GM12878 (cell line): ENCODE results near the gene VIP. TPM values are rescaled to one million over a fixed set of nuclear protein-coding genes. Genes with fewer than 3 reads are reported as not detected.
"Not testable (repeated sequence)": the region's sequence is repeated elsewhere in the genome, so short reads cannot be mapped to it uniquely, and the experiment has no call there.

Experiments used
- ATAC-seq: fragments of 200-7000 bp; cut with Tn5 transposase; 3 replicates; pipeline ENCODE4 v1.9.1; 2020; ENCODE audit warnings: mild to moderate bottlenecking, moderate library complexity
- BruUV-seq: library from RNA; stranded (reverse); fragments of 400-500 nt; replicated peaks from 2 replicates; lab custom pipeline; 2021; lab: Mats Ljungman, UMichigan
- CTCF ChIA-PET: fragments of 300-600 bp; sonication (Branson Sonifier 250); formaldehyde crosslinking; extraction: SDS; loops from one replicate; lab custom pipeline; 2021; ENCODE audit warnings: inconsistent platforms; lab: Yijun Ruan, JAX
- POLR2A ChIA-PET: fragments of 350-600 bp; formaldehyde crosslinking; extraction: SDS; loops from one replicate; lab custom pipeline; 2021; ENCODE audit warnings: inconsistent platforms; lab: Charles Lee
- RAD21 ChIA-PET: fragments of 300-600 bp; sonication (Branson Sonifier 250); formaldehyde crosslinking; loops from one replicate; lab custom pipeline; 2023; ENCODE audit warnings: antibody characterized with exemption; ENCODE audit not compliant: unreplicated experiment; lab: Charles Lee
- SMC1A ChIA-PET: fragments of 300-600 bp; sonication (Branson Sonifier 250); formaldehyde crosslinking; loops from one replicate; lab custom pipeline; 2023; ENCODE audit not compliant: unreplicated experiment, uncharacterized antibody; lab: Charles Lee
- DNase-seq: peaks from one replicate; pipeline ENCODE4 v3.0.0-alpha.2; 2011; ENCODE audit warnings: low read depth, low spot score
- FAIRE-seq: peaks from 3 replicates; lab custom pipeline; 2011; peaks lifted over from hg19 to GRCh38; lab: Jason Lieb, UNC
- H2AFZ ChIP-seq: 2 replicates; pipeline ENCODE4 v1.6.0; 2011; ENCODE audit warnings: low read depth, low read length, control low read depth; ENCODE audit not compliant: control insufficient read depth
- H3K27ac ChIP-seq: 2 replicates; pipeline ENCODE4 v1.5.1; 2011; ENCODE audit warnings: control low read depth; ENCODE audit not compliant: control insufficient read depth, insufficient read depth
- H3K27me3 ChIP-seq, 2 experiments: replicated peaks in 1 of 2; 2 replicates each; pipeline versions ENCODE4 v1.6.0 to v1.6.1; 2011; ENCODE audit warnings: low read length in 1 of 2; ENCODE audit not compliant: control insufficient read depth in 2 of 2, insufficient read depth in 2 of 2
- H3K36me3 ChIP-seq, 2 experiments: 2 replicates each; pipeline ENCODE4 v1.5.1; 2011; ENCODE audit warnings: low read length in 1 of 2; ENCODE audit not compliant: control insufficient read depth in 2 of 2, insufficient read depth in 2 of 2
- H3K4me1 ChIP-seq: 2 replicates; pipeline ENCODE4 v1.6.1; 2011; ENCODE audit warnings: mild to moderate bottlenecking, low read length, moderate library complexity, mixed read lengths; ENCODE audit not compliant: control insufficient read depth, insufficient read depth
- H3K4me2 ChIP-seq: 2 replicates; pipeline ENCODE4 v1.6.0; 2011; ENCODE audit warnings: control low read depth; ENCODE audit not compliant: control insufficient read depth, insufficient read depth
- H3K4me3 ChIP-seq: fragments of 200-600 bp; sonication (generic); 2 replicates; pipeline ENCODE4 v1.5.1; 2016
- H3K79me2 ChIP-seq: 2 replicates; pipeline ENCODE4 v1.6.0; 2011; ENCODE audit warnings: low read length; ENCODE audit not compliant: control insufficient read depth, insufficient read depth
- H3K9ac ChIP-seq: 2 replicates; pipeline ENCODE4 v1.8.0; 2011; ENCODE audit warnings: low read length, control low read depth, mixed read lengths; ENCODE audit not compliant: control insufficient read depth, insufficient read depth
- H3K9me3 ChIP-seq: replicated peaks from 3 replicates; pipeline ENCODE4 v1.5.1; 2011; ENCODE audit warnings: mild to moderate bottlenecking, low read length; ENCODE audit not compliant: control insufficient read depth, insufficient read depth
- H4K20me1 ChIP-seq: 2 replicates; pipeline ENCODE4 v1.6.0; 2011; ENCODE audit not compliant: control insufficient read depth, insufficient read depth
- CBFB ChIP-seq: IDR thresholded peaks from 2 replicates; pipeline ENCODE4 v1.6.1; 2016; ENCODE audit warnings: antibody characterized with exemption, low read depth
- GABPA ChIP-seq: IDR thresholded peaks from 2 replicates; pipeline ENCODE4 v1.6.1; 2014; ENCODE audit warnings: antibody characterized with exemption, low read depth, mild to moderate bottlenecking, inconsistent platforms
- KAT2A ChIP-seq: conservative IDR thresholded peaks from 2 replicates; pipeline ENCODE4 v1.6.1; 2011; ENCODE audit warnings: low read depth, low read length; ENCODE audit not compliant: control insufficient read depth
- PML ChIP-seq: IDR thresholded peaks from 2 replicates; pipeline ENCODE4 v1.6.1; 2012; ENCODE audit warnings: low read length, inconsistent platforms
- ZZZ3 ChIP-seq: IDR thresholded peaks from 2 replicates; pipeline ENCODE4 v1.6.1; 2011; ENCODE audit warnings: low read depth; ENCODE audit not compliant: control insufficient read depth, insufficient read length
- WGBS: methylation state at CpG from one replicate; pipeline ENCODE4 v1.1.6; 2016; ENCODE audit warnings: low lambda C conversion rate; ENCODE audit not compliant: insufficient replicate concordance, insufficient coverage; ENCODE audit errors: missing lambda C conversion rate; 5-methylcytosine and 5-hydroxymethylcytosine counted together
- in situ Hi-C: fragments of 300-500 bp; cut with MboI; formaldehyde crosslinking; loops from 9 replicates; pipeline ENCODE4 v1.14.3; 2018; ENCODE audit warnings: mixed read lengths
- intact Hi-C: fragments of 100-400 bp; cut with micrococcal nuclease; formaldehyde crosslinking; loops from one replicate; pipeline ENCODE4 v1.14.2; 2022; ENCODE audit not compliant: unreplicated experiment
- polyA plus RNA-seq, 11 experiments: library from polyadenylated mRNA; depleted of rRNA in 4 of 11; unstranded in 6 of 11; stranded (reverse) in 5 of 11; fragments of >200 nt; fragmentation: Nextera tagmentation in 4 of 11; fragmentation: Illumina TruSeq in 1 of 11; extraction: Ambion mirVana in 4 of 11; extraction: Trizol in 1 of 11; gene quantifications; 1 replicate in 1 of 11; 2 replicates in 10 of 11; pipeline versions ENCODE4 v1.2.1 to v1.2.3, GENCODE V29; 2011 to 2016; ENCODE audit warnings: inconsistent platforms in 2 of 11, missing spikeins in 2 of 11, low read depth in 1 of 11
- total RNA-seq, 4 experiments: library from RNA; depleted of rRNA in 3 of 4; stranded (reverse); fragments of >200 nt in 3 of 4; fragmentation: Illumina TruSeq in 1 of 4; extraction: Trizol in 1 of 4; gene quantifications; 2 replicates each; pipeline versions ENCODE4 v1.2.1 to v1.2.3, GENCODE V29; 2013 to 2021

The VIP gene
- total and polyA plus RNA-seq, 10 of the 15 experiments (the other 5 are each of a cell fraction or from before 2014, with no cell fraction given) = 0.23 TPM; not detected in 9

GRCh38 chr6:152701863-152702401 lies 48.7 kb upstream of the VIP start:
- no peaks in the 10 kb centered on the region for H3K79me2 ChIP-seq
- no peak for FAIRE-seq
- H3K4me3 ChIP-seq = no peak overlapping the region
- H4K20me1 ChIP-seq = no peaks in the 10 kb centered on the region
- CTCF ChIA-PET = interaction anchor here (1.1 to 1.2 kb wide), 2 partner anchors 12 to 151 kb away, joined by 3 read pairs; no protein-coding TSS in a partner anchor
- in situ Hi-C loops = no loop called here
- H3K4me1 ChIP-seq = no peaks in the 10 kb centered on the region
- H3K27me3 ChIP-seq = no peaks in the 10 kb centered on the region; a peak in 1 of 4 replicates
- no peak for DNase-seq
- no peak overlapping the region for H3K27ac ChIP-seq
- no TSS peak for BruUV-seq
- POLR2A ChIA-PET = no interaction called here
- WGBS = under 1% methylated on average over 4 of the region's 4 CpGs
- H3K9ac ChIP-seq = no peak overlapping the region
- SMC1A ChIA-PET = interaction anchor here (1.6 kb wide), 1 partner anchor 13 kb away, joined by 4 read pairs; no protein-coding TSS in a partner anchor
- no peak for TF ChIP-seq CBFB
- no peak for TF ChIP-seq ZZZ3
- TF ChIP-seq PML = no peak
- TF ChIP-seq KAT2A = no peak
- TF ChIP-seq GABPA = no peak
- TF ChIP-seq, all 136 proteins: peak for 0
- Histone ChIP-seq H3K36me3 (no peaks in the 10 kb centered on the region), H2AFZ (no peak overlapping the region), H3K9me3 (no peaks in the 10 kb centered on the region), H3K4me2 (no peak overlapping the region)
- ATAC-seq = no peak
- RAD21 ChIA-PET = no interaction called here
- intact Hi-C loops = no loop called here

GRCh38 chr6:152703750-152704149 lies 46.8 kb upstream of the VIP start:
- H3K27me3 ChIP-seq, H3K79me2 ChIP-seq, in situ Hi-C loops, H4K20me1 ChIP-seq, H3K27ac ChIP-seq, H3K9me3 ChIP-seq, H3K4me2 ChIP-seq, CTCF ChIA-PET, H3K4me1 ChIP-seq, H3K9ac ChIP-seq, SMC1A ChIA-PET, RAD21 ChIA-PET, ATAC-seq, H3K4me3 ChIP-seq, H2AFZ ChIP-seq, H3K36me3 ChIP-seq, FAIRE-seq, POLR2A ChIA-PET, BruUV-seq, DNase-seq, intact Hi-C loops: not testable (repeated sequence)
